K562 (cell line): ENCODE data around the gene CD93. TPM values are rescaled to one million over a fixed set of nuclear protein-coding genes. Genes with fewer than 3 reads are reported as not detected.

Experiments used
- HMGN3 ChIP-seq: IDR thresholded peaks from 2 replicates; pipeline ENCODE4 v1.6.1; 2011; ENCODE audit warnings: borderline replicate concordance, low read depth, mild to moderate bottlenecking, mixed read lengths, low read length; ENCODE audit not compliant: insufficient read length; ENCODE audit errors: extremely low read depth
- MTF1 ChIP-seq: fragments of 250-450 bp; sonication (Bioruptor Pico); IDR thresholded peaks from 2 replicates; pipeline ENCODE4 v1.9.0; 2021; ENCODE audit warnings: moderate library complexity, mild to moderate bottlenecking, inconsistent platforms, borderline replicate concordance
- ZNF165 ChIP-seq: fragments of 250-450 bp; sonication (Bioruptor Pico); IDR thresholded peaks from 2 replicates; pipeline ENCODE4 v1.4.0; 2020; ENCODE audit warnings: borderline replicate concordance
- ZNF318 ChIP-seq, 2 experiments: fragments of 450-650 bp; IDR thresholded peaks; 2 replicates each; pipeline ENCODE4 v1.6.1; 2016; ENCODE audit warnings: mild to moderate bottlenecking in 2 of 2, borderline replicate concordance in 1 of 2, low read depth in 1 of 2, moderate library complexity in 1 of 2
- polyA plus RNA-seq, 8 experiments: library from polyadenylated mRNA; depleted of rRNA in 4 of 8; stranded (reverse) in 5 of 8; unstranded in 3 of 8; fragments of >200 nt; fragmentation: Nextera tagmentation in 2 of 8; fragmentation: Illumina TruSeq in 1 of 8; extraction: Ambion mirVana in 2 of 8; extraction: Trizol in 1 of 8; gene quantifications; 2 replicates each; pipeline versions ENCODE4 v1.2.1 to v1.2.3, GENCODE V29; 2011 to 2014; ENCODE audit warnings: inconsistent platforms in 1 of 8, missing spikeins in 1 of 8
- total RNA-seq, 7 experiments: library from RNA; depleted of rRNA in 6 of 7; stranded (reverse); fragments of >200 nt in 6 of 7; fragmentation: Illumina TruSeq in 2 of 7; extraction: Trizol in 2 of 7; gene quantifications; 2 replicates each; pipeline versions ENCODE4 v1.2.1 to v1.2.3, GENCODE V29; 2011 to 2021; ENCODE audit warnings: low replicate concordance in 1 of 7

The CD93 gene
- total and polyA plus RNA-seq, 9 of the 15 experiments (the other 6 are each of a cell fraction or from before 2014, with no cell fraction given): 0.03 to 0.20 (median 0.05) TPM

DNA sequence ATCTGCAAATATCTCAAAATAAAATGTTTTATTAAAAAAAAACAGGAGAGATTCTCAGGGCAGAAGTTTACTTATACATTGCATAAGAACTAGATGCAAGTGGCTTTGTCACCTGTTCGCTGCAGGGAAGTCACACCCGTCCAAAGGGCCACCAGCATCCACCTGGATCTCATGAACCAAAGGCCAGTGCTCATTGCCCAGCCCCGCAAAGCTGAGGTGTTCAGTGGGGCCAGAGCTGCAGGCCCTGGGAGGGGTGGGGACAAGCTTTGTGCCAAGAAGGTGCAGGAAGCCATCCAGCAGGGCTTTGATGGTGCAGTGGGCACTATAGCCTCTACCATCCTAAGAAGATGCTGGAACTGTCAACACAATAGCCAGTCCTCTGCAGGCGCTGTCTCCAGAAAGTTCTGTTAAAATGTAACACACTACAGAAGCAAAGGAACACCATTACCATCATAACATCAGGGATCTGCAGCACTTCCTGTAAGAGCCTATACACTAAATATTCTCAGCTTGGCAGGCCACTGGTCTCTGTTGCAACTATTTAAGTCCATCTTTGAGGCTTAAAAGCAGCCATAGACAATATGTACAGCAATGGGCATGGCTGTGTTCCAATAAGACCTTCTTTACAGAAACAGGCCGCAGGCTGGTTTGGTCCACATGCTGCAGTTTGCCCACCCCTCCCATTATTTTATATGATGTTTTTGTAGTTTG lies 15.7 kb upstream of the CD93 start (continued):
- TF ChIP-seq ZNF318 (IDR thresholded peaks at IDR 0.05; ENCODE audit: borderline replicate concordance in 1 of 2, low read depth in 1 of 2) (no peak), HMGN3 (no peak), MTF1 (no peak), ZNF165 (CRISPR knock-in tag) (no peak)
